Right atrium auricular region (tissue), 2 donors: Measurements from ENCODE around the gene PRKAG1. TPM values are rescaled to one million over a fixed set of nuclear protein-coding genes. Genes with fewer than 3 reads are reported as not detected.

ENCODE experiments used
- DNase-seq: peaks from one replicate; pipeline ENCODE4 v3.0.0-alpha.2; 2019; ENCODE audit warnings: low spot score
- H3K27ac ChIP-seq, 2 donors: fragments of 200-600 bp; sonication (generic); 1 replicate in 1 of 2; 2 replicates in 1 of 2; pipeline ENCODE4 v1.5.1; 2016 to 2019
- H3K27me3 ChIP-seq, 2 donors: fragments of 200-600 bp; sonication (generic); one replicate each; pipeline versions ENCODE4 v1.5.1 to v1.6.0; 2017 to 2019
- H3K36me3 ChIP-seq: fragments of 200-600 bp; sonication (generic); one replicate; pipeline ENCODE4 v1.5.1; 2016
- H3K4me1 ChIP-seq, 2 donors: fragments of 200-600 bp; sonication (generic); one replicate each; pipeline versions ENCODE4 v1.5.1 to v1.6.0; 2017 to 2019
- H3K4me3 ChIP-seq, 2 donors: fragments of 200-600 bp; sonication (generic); 1 replicate in 1 of 2; 2 replicates in 1 of 2; pipeline ENCODE4 v1.5.1; 2017 to 2019; ENCODE audit warnings: mild to moderate bottlenecking in 1 of 2, moderate library complexity in 1 of 2
- H3K9me3 ChIP-seq, 2 donors: fragments of 200-600 bp; sonication (generic); one replicate each; pipeline ENCODE4 v1.5.1; 2019
- CTCF ChIP-seq, 2 donors: fragments of 200-600 bp; sonication (generic); IDR thresholded peaks; one replicate each; pipeline ENCODE4 v1.5.1; 2019; ENCODE audit warnings: antibody characterized with exemption in 2 of 2
- total RNA-seq, 2 donors: library from RNA; depleted of rRNA; stranded (reverse); fragments of >200 nt; gene quantifications; one replicate each; pipeline ENCODE4 v1.1.0, GENCODE V29; 2016

Gene PRKAG1
- total RNA-seq, 2 donors from 2014 or later = 68.5 to 74.8 TPM

- Histone ChIP-seq H3K9me3 (no peaks in the 10 kb centered on the region), H3K36me3 (peaks cover 17% of the 10 kb centered on the region), H3K4me1 (peaks cover 0 to 53% of the 10 kb centered on the region in 2 donors), H3K27ac (no peak overlapping the region), H3K4me3 (peak overlapping the region; percentile 23 to 58), H3K27me3 (peaks cover 8 to 14% of the 10 kb centered on the region in 2 donors)
- no peak for DNase-seq
- no peak for TF ChIP-seq CTCF (IDR thresholded peaks at IDR 0.05)
These were observed 20.7 kb downstream of the PRKAG1 start for GRCh38 chr12:48997719-48998496.

GRCh38 chr12:48996794-48997718, 21.5 kb downstream of the PRKAG1 start:
- peak; percentile 74 to 88 for TF ChIP-seq CTCF (IDR thresholded peaks at IDR 0.05)
- Histone ChIP-seq H3K9me3 (no peaks in the 10 kb centered on the region), H3K27ac (peak overlapping the region in 1 of 2 donors; percentile 24), H3K4me1 (peaks cover 0 to 53% of the 10 kb centered on the region in 2 donors), H3K36me3 (peaks cover 9% of the 10 kb centered on the region), H3K27me3 (peaks cover 8 to 14% of the 10 kb centered on the region in 2 donors), H3K4me3 (peak overlapping the region; percentile 34 to 58)
- peak; percentile 84 for DNase-seq

GRCh38 chr12:48995086-48995879, 23.3 kb downstream of the PRKAG1 start:
- peak overlapping the region; percentile 27 to 41 for H3K4me3 ChIP-seq
- peak; percentile 85 for DNase-seq
- no peaks in the 10 kb centered on the region for H3K36me3 ChIP-seq
- H3K4me1 ChIP-seq = peaks cover 0 to 48% of the 10 kb centered on the region in 2 donors
- peaks cover 8 to 14% of the 10 kb centered on the region in 2 donors for H3K27me3 ChIP-seq
- H3K27ac ChIP-seq = no peak overlapping the region
- no peaks in the 10 kb centered on the region for H3K9me3 ChIP-seq
- peak; percentile 89 to 96 for TF ChIP-seq CTCF (IDR thresholded peaks at IDR 0.05)

- H3K27ac ChIP-seq = no peak overlapping the region
- no peaks in the 10 kb centered on the region for H3K9me3 ChIP-seq
- peaks cover 8 to 14% of the 10 kb centered on the region in 2 donors for H3K27me3 ChIP-seq
- H3K4me3 ChIP-seq = peak overlapping the region in 1 of 2 donors; percentile 41
- no peaks in the 10 kb centered on the region for H3K36me3 ChIP-seq
- no peak for TF ChIP-seq CTCF (IDR thresholded peaks at IDR 0.05)
- H3K4me1 ChIP-seq = peaks cover 0 to 40% of the 10 kb centered on the region in 2 donors
- DNase-seq = no peak
These were observed 24.1 kb downstream of the PRKAG1 start for GRCh38 chr12:48994224-48995085.
